ENCODE data around the gene PGM3. TPM values are rescaled to one million over a fixed set of nuclear protein-coding genes. Genes with fewer than 3 reads are reported as not detected.

Gene PGM3
- total RNA-seq, 2 donors from 2014 or later = 22.4 to 34.1 TPM

DNA sequence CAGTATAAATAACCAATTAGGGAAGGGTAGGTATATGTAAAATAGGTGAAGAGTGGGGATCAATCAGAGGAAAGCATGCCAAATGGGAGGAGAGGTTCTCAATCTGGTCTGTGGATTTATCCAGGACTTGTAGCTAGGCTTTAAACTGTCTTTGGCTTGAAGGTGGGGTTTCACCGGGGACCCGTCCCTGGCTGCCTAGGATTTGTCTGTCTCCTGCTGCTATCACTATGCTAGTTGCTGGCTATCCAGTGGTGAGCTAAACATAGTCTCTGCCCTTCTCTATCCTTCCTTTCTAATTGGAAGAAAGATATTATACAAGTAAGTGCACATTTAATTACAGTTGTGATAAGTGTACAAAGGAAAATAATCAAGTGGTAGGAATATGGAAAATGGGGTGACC is 66.8 kb downstream of the PGM3 start:
- Mint-ChIP-seq H3K27me3 (ENCODE audit: low read depth) (no peaks in the 10 kb centered on the region), H3K36me3 (ENCODE audit: insufficient read depth in 2 of 2) (peaks cover 1 to 2% of the 10 kb centered on the region in 2 donors), H3K9me3 (no peaks in the 10 kb centered on the region), H3K27ac (no peak overlapping the region), H3K4me3 (no peak overlapping the region), H3K4me1 (ENCODE audit: low read depth) (no peaks in the 10 kb centered on the region)
- ATAC-seq (replicated peaks in 1 of 2) (no peak), DNase-seq (no peak)

DNA sequence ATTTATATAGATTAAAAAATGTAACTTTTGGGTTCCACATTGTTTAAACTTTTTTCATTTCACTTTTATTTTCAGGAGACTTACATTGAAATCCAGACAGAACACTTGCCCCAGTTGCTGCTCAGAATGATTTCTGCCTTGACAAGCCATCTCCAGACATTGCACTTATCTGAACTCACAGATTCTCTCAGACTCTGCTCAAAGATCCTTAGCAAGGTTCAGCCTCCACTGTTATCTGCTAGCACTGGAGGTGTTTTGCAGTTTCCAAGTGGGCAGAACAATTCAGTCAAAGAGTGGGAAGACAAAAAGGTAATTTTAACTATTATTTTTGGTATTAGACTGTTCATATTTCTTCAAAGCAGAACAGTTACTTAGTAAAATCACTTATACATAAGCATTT is 67.6 kb downstream of the PGM3 start:
- no peak overlapping the region for H3K27ac Mint-ChIP-seq
- no peak overlapping the region for H3K4me3 Mint-ChIP-seq
- no peak for ATAC-seq (replicated peaks in 1 of 2)
- peaks cover 1 to 2% of the 10 kb centered on the region in 2 donors for H3K36me3 Mint-ChIP-seq (ENCODE audit: insufficient read depth in 2 of 2)
- no peaks in the 10 kb centered on the region for H3K27me3 Mint-ChIP-seq (ENCODE audit: low read depth)
- H3K4me1 Mint-ChIP-seq (ENCODE audit: low read depth) = no peaks in the 10 kb centered on the region
- no peak for DNase-seq
- no peaks in the 10 kb centered on the region for H3K9me3 Mint-ChIP-seq

- no peaks in the 10 kb centered on the region for H3K9me3 Mint-ChIP-seq
- DNase-seq (no peak), ATAC-seq (replicated peaks in 1 of 2) (no peak)
- H3K36me3 Mint-ChIP-seq (ENCODE audit: insufficient read depth in 2 of 2) = no peaks in the 10 kb centered on the region
- H3K27me3 Mint-ChIP-seq (ENCODE audit: low read depth) = no peaks in the 10 kb centered on the region
- H3K4me1 Mint-ChIP-seq (ENCODE audit: low read depth) = no peaks in the 10 kb centered on the region
- no peak overlapping the region for H3K4me3 Mint-ChIP-seq
- H3K27ac Mint-ChIP-seq = no peak overlapping the region
Measured at GRCh38 chr6:83124553-83124952, 68.5 kb downstream of the PGM3 start.

DNA sequence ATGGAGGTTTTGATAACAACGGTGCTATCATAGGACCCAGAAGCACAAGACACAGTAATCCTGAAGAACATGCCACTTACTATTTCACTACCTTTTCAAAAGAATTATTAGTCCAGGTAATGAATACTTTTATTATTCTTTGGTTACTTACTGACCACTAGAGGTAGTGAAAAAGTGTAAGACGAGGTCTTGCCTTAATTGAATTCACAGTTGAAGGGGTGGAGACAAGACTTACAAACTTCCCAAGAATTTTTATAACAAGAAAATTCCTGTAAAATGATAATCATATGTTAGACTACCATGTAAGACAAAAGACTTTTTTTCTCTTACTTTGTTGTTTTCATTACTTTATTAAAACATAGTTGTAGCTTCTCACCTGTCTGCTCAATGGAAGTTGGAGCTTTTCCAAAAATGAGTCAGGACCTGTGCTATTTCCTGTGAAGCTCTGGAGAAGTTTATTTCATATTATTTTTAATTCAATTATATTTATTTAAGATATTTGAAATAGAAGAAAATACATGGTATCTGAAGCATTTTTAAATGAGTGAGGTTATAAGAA is 73.2 kb downstream of the PGM3 start:
- Mint-ChIP-seq H3K36me3 (ENCODE audit: insufficient read depth in 2 of 2) (no peaks in the 10 kb centered on the region), H3K27me3 (ENCODE audit: low read depth) (no peaks in the 10 kb centered on the region), H3K4me3 (no peak overlapping the region), H3K4me1 (ENCODE audit: low read depth) (no peaks in the 10 kb centered on the region), H3K9me3 (no peaks in the 10 kb centered on the region), H3K27ac (no peak overlapping the region)
- ATAC-seq (replicated peaks in 1 of 2) = no peak
- no peak for DNase-seq

GRCh38 chr6:83117802-83118201 is 75.3 kb downstream of the PGM3 start:
- no peaks in the 10 kb centered on the region for H3K9me3 Mint-ChIP-seq
- no peak for DNase-seq
- H3K27me3 Mint-ChIP-seq (ENCODE audit: low read depth) = no peaks in the 10 kb centered on the region
- H3K4me3 Mint-ChIP-seq = no peak overlapping the region
- no peak overlapping the region for H3K27ac Mint-ChIP-seq
- no peak for ATAC-seq (replicated peaks in 1 of 2)
- no peaks in the 10 kb centered on the region for H3K4me1 Mint-ChIP-seq (ENCODE audit: low read depth)
- H3K36me3 Mint-ChIP-seq (ENCODE audit: insufficient read depth in 2 of 2) = no peaks in the 10 kb centered on the region

Other genes starting within 250 kb of the PGM3 start
- gene UBE3D, start 127.4 kb downstream of the PGM3 start, total RNA-seq = 1 to 10 TPM; 5.3 to 6.6 TPM
- 10 to 100 TPM; 12.0 to 12.6 TPM for gene DOP1A, start 125.6 kb downstream of the PGM3 start, total RNA-seq
- gene RWDD2A, start 92 bp upstream of the PGM3 start, total RNA-seq = 1 to 10 TPM; 2.8 to 3.4 TPM
- gene ME1, start 237.8 kb upstream of the PGM3 start, total RNA-seq = under 1 TPM in 1 of 2 donors, not detected in 1; 0.32 TPM